Activated CD8-positive, alpha-beta memory T cell treated with anti-CD3 and anti-CD28 coated beads for 24 hours (primary cell): ENCODE results near the gene PEX1.
"Not testable (repeated sequence)": the region's sequence is repeated elsewhere in the genome, so short reads cannot be mapped to it uniquely, and the experiment has no call there.

Source experiments
- DNase-seq: peaks from one replicate; pipeline ENCODE4 v3.0.0-alpha.2; 2020

PEX1 gene

GRCh38 chr7:92456236-92456635, 72.1 kb downstream of the PEX1 start:
- no peak for DNase-seq

DNA sequence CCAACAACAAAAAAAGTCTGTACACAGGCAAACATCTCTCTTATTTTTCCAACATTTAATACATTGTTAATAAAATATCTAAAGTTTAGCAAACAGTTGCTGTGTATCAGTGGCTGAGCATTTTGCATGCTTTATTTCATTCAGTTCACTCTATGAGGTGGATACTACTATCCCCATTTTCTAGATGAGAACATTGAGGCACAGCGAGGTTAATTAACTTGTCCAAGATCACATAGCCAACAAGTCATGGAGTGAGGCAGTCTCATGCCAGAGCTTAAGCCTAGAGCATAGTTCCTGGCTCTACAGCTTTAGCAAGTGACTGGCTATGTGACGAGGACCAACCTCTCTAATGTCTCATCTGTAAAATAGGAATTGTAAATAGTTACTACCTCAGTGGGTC, 76.7 kb downstream of the PEX1 start:
- DNase-seq: no peak

GRCh38 chr7:92448205-92448747, 80.0 kb downstream of the PEX1 start:
- peak; percentile 78 for DNase-seq

DNA sequence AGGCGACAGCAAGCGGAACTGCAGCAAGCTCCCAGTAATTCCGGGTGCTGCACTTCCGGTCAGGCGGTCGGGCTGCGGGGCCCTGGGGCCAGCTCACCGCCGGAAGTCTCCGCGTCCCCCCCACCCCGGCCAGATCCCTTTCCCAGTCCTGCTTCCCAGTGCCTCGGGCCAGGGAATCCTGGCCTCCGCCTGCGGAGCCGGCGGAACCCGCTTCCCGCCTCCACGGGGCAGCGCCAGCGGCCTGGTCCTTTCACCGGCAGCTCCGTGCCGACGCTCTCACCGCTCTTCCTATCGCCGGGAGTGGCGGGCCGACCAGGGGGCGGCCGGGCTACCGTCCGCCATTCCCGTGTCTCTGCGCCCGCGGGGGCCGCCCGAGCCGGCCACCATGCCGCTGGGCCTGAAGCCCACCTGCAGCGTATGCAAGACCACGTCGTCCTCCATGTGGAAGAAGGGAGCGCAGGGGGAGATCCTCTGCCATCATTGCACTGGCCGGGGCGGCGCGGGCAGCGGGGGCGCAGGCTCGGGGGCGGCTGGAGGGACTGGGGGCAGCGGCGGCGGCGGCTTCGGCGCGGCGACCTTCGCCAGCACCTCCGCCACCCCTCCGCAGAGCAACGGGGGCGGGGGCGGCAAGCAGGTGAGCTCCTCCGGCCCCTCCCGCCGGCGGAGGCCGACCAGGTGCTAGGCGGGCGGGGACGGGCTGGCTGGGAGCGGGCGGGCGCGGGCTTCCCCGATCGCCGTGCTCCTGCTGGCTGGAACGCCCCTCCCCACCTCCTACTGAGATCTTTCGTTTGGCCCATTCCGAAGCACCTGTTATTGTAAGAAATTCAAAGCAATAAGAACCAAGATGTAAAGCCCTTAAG, 80.7 kb downstream of the PEX1 start, which contains the start of gene GATAD1:
Gene GATAD1 (plus strand): TSS at position 138 of the 860 bp plus-strand sequence. CDS start 248 bp downstream, at position 386.
- DNase-seq: peak; percentile 91

GRCh38 chr7:92446869-92447344, 81.4 kb downstream of the PEX1 start:
- no peak for DNase-seq

- DNase-seq: not testable (repeated sequence)
Measured at GRCh38 chr7:92442720-92443119, 85.6 kb downstream of the PEX1 start.

- no peak for DNase-seq
Measured at GRCh38 chr7:92437956-92438491, 90.3 kb downstream of the PEX1 start.
